Suppressor macrophage treated with lipopolysaccharide for 4 hours (primary cell): ENCODE data around the gene OR5K2.

ENCODE experiments used
- DNase-seq: peaks from one replicate; pipeline ENCODE4 v3.0.0-alpha.2; 2020

Gene OR5K2

DNA sequence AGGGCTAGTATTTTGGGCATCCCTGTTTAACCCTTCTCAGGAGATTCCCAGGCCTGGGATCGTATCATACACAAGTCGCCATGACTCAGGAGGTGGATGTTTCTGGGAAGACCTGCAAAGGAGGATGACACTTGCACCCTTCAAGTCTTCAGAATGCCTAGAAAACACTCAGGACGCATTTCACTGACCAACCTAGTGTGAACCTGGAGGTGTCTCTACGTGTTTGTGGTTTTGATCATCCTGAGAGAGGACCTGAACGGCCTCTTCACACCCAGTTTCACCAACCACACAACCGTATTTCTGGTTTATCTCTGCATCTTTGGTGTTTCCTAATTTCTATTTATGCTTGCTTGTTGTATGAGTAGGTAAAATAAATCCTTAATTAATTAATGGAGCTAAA lies 28.0 kb downstream of the OR5K2 start:
- no peak for DNase-seq

DNA sequence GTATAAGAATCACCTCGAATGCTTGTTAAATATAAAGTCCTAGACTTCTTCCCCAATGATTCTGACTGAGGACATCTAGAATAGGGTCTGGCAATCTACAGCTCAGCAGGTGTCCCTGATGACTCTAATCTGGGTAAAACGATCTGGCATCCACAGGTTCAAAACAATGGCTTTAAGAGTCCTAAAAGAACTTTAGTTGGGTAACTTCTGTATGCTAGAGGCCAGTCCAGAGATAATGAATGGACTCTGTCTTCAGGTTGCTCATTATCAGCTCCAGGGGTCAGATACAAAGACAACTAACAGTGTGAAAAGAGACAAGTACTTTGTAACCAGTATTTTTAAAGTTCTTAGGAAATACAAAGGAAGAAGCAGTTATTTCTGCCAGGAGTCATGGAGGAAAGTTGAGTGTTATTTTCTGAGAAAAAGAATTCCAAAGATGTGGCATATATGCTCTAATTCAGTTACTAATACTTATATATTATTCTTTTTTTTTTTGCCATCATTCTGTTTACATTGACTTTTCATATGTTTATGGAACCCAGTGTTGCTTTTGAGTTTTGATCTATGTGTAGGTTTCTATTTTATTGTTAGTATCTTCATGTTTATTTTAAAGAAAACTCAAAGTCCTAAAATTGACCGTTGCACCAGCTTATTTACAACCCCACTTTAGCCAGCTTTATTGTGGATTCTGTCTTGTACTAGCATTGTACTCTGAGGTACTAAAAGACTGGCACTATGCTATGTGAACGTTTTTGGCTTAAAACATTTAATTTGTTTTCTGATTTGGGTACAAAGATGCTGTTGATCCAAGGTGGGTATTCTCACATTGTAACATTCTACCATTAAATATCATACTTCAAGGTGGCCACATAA lies 31.2 kb downstream of the OR5K2 start:
- no peak for DNase-seq

DNA sequence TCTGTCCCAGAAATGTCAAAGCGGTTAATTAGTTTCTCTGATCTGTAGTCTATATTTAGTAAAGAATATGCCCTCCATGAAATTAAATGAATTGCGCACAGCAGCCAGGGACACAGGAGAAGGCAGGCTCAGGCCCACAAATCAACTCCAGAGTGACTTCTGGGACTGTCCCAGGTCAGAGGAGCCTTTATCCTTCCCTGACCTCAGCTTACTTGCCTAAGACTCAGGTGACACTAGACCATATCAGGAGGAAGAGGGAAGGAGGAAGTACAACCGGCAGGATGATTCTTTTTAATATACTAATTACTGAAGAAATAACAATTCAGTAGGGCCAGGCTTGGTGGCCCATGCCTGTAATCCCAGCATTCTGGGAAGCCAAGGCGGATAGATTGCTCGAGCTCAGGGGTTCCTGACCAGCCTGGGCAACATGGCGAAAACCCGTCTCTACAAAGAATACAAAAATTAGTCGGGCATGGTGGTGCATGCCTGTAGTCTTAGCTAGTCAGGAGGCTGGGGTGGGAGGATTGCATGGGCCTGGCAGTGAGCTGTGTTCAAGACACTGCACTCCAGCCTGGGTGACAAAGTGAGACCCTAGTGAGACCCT lies 32.5 kb downstream of the OR5K2 start:
- DNase-seq, result no peak

DNA sequence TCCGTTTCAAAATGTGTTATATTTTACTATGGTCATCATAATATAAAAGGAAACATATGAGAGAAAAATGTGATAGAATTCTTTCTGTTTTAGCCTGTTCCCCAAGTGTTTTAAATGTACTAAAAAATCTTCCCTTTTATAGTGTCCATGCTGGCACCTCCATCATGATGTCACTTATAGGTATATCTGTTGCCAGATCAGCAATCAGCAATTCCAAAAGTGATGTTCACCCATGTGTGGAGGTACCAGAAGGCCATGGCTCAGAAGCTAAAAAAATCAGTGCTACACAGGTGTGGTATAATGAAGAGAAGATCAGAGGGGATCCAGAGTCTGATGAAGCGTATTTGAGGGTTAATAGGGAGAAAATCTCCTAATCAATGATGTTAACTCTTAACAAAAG lies 33.2 kb downstream of the OR5K2 start:
- no peak for DNase-seq

DNA sequence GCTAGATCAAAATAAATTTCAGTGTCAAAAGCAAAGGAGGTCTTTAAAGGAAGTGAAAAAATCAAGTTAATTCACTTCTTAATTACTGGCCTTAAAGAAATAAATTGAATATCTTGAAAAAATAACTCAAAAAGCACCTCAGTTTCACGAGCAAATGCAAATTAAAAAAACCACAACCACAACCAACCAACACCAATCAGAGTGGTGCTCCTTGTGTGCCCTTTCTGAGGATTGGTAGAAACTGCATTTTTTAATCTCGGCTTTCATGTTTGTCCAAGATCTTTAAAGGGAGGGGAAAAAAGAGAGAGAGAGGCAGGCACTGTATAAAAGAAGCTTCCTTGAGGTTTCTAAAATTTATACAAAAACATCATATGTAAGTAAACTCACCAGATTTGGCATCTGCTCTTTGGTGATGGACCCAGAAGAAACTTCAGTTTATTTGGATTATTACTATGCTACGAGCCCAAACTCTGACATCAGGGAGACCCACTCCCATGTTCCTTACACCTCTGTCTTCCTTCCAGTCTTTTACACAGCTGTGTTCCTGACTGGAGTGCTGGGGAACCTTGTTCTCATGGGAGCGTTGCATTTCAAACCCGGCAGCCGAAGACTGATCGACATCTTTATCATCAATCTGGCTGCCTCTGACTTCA lies 34.3 kb downstream of the OR5K2 start, which contains the start of gene GPR15:
Gene GPR15, plus strand, starts transcription at position 357 of the 653 bp plus-strand sequence. Its CDS starts 56 bp downstream, at position 413.
- DNase-seq, result no peak

DNA sequence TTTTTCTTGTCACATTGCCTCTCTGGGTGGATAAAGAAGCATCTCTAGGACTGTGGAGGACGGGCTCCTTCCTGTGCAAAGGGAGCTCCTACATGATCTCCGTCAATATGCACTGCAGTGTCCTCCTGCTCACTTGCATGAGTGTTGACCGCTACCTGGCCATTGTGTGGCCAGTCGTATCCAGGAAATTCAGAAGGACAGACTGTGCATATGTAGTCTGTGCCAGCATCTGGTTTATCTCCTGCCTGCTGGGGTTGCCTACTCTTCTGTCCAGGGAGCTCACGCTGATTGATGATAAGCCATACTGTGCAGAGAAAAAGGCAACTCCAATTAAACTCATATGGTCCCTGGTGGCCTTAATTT lies 34.8 kb downstream of the OR5K2 start:
- no peak for DNase-seq

DNA sequence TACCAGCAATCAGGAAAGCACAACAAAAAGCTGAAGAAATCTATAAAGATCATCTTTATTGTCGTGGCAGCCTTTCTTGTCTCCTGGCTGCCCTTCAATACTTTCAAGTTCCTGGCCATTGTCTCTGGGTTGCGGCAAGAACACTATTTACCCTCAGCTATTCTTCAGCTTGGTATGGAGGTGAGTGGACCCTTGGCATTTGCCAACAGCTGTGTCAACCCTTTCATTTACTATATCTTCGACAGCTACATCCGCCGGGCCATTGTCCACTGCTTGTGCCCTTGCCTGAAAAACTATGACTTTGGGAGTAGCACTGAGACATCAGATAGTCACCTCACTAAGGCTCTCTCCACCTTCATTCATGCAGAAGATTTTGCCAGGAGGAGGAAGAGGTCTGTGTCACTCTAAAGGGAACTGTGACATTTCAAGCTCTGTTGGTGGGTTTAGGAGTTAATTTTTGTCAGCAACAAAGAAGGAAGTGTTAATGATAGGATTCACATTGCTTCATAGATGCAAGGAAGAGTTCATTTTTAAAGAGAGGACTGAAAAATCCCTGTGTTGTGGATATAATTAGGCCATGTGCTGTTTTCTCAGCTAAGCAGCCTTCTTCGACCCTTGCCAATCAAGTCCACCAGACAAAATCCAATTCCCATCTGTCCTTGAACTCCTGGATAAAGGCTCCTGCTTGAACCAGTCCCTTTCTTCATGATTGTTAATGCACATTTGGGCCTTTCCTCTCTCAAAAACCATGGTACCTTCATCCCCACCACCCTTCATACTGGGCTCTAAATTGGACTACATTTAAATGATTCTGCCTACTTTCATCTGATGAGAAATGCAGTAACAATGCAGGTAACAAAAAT lies 35.5 kb downstream of the OR5K2 start:
- no peak for DNase-seq

DNA sequence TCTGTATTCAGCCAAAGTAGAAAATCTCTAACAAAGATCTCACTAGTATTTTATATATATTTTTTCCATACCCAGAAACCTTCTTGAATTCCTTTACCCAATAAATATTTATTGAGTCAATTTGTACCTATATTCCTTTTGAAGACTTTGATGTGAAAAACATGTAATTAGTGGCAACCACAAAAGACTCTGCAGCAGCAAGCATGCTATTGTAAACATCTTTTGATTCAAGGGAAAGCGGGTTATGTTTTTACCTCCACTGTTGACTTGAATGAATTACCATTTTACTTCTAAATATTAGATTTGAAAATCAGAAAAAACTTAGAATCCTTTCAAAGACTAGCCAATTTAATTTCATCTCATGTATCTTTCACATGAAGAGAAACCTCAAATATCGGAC lies 36.7 kb downstream of the OR5K2 start:
- no peak for DNase-seq

DNA sequence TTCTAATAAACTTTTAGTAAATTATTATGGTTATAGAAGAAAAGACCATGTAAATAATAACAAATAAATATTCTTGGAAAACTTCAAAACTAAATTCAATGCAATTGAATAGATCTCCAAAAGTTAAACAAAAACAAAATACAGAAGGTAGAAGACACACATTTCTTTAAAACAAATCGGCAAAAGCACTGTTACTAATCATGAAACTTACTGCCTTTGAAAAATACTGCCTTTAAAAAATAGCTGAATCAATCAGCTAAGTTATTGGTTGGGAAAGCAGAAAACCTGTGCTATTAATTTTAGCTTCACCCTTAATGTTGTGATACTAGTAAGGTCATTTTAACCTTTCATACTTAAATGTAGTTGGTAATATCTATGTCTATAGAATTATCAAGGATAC lies 37.3 kb downstream of the OR5K2 start:
- DNase-seq, result no peak

DNA sequence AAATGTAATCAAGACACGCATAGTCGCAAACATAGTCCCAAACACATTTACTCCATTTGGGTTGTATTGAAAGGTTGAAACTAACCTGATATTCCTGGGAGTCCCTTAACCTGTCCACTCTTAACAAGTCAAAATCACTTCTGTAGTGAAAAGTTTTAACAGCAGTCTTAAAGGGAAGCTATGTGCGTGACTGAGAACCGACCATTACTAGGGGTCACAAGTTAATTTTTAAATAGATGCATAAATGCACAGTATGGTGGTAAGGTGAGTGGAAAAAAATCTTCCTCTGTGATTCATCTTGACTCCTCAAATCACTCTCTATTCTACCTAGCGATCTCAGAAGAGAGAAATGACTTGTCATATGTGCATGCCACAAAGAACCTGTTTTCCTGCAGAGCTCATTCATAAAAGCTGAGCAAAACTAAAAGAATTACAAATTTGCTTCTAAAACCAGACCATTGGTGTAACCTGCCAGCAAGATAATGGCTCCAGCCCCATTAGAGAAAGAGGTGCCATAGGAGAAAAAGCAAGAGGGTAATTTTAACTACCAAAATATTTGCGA lies 39.1 kb downstream of the OR5K2 start:
- no peak for DNase-seq

DNA sequence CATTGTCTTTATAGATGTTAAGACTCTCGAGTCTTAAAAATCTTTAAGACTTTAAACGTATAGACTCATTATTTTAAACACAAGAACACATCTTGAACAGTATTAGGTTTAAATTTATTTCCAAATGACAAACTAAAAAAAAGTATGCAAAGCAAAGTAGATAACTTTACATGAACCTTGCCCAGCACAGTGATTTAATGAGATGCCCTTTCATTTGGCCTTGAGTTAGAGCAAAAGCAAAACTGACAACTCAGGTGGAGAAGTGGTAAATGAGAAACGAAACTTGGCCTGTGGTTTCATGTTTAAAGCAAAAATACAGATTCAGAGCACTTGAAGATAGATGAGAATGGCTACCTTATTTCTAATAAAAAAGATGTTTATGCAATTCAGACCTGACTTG lies 42.9 kb downstream of the OR5K2 start:
- peak; percentile 56 for DNase-seq

DNA sequence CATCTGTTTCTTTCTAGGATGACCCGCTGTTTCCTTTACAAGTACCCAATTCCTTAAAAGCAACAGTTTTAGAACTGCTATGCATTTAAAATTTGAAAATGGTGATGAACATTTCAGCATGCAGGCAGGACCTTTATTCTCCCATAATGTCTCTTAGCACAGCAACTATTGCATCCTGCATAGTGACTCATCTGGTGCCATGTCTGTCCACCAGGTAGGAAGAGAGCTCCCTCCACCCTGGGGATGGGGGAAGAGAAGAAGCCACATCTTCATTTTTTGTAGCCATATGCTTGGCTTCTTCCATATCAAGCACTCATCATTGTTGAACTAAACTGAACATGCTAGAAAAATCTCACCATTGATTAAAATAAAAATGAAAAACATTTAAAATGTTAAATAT lies 44.2 kb downstream of the OR5K2 start:
- DNase-seq, result no peak

DNA sequence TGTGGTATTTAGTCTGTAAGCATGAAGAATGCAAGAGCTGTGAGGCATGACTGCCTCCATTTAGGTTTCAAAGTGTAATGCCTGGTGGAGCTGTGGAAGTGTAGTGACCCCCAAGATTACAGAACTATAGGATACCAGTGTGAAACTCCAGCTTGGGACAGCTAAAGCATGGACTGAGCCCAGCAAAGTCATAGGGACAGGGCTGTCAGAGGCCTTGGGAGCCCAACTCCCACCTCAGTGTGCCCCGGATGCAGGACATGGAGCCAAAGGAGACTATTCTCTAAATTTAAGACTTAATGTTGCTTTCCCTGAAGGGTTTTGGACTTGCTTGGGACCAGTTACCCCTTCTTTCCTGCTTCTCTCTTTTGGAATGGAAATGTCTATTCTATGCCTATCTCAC lies 45.1 kb downstream of the OR5K2 start:
- no peak for DNase-seq

DNA sequence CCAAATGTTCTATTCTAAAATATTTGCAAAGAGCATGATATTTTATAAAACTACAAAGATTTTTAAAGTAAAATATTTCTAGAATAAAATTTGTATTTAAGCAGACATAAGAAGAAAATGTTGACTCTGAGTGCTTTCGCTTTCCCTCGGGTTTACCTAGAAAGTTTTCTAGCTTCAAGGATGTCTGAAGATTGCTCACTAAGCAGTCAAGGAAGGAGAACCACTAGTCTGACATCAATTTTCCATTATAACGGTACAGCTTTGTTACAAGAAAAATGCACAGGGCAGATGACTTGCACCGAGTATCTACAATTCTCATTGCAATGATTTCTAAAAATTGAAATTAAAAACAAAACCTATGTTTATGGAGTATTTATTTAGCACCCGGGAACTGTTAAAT lies 48.5 kb downstream of the OR5K2 start:
- no peak for DNase-seq
